PC-3 (cell line): Measurements from ENCODE around the gene AP3S2.

Experiments
- EZH2 ChIP-seq: fragments of 300-600 bp; sonication (generic); IDR thresholded peaks from one replicate; pipeline ENCODE4 v1.6.1; 2017; ENCODE audit warnings: antibody characterized with exemption, mild to moderate bottlenecking, low read length; ENCODE audit not compliant: unreplicated experiment
- EZH2phosphoT487 ChIP-seq: fragments of 300-600 bp; sonication (generic); IDR thresholded peaks from 2 replicates; pipeline ENCODE4 v1.6.1; 2018; ENCODE audit warnings: mild to moderate bottlenecking, antibody characterized with exemption, low read length, borderline replicate concordance
- TF ChIP-seq, protein P1 (sequence below): fragments of 300-600 bp; sonication (generic); conservative IDR thresholded peaks from 2 replicates; pipeline ENCODE4 v1.5.1; 2017; ENCODE audit warnings: antibody characterized with exemption, low read depth, mild to moderate bottlenecking, low read length

GRCh38 chr15:89794627-89795241 lies 99.1 kb downstream of the AP3S2 start:
- TF ChIP-seq, protein P1, sequence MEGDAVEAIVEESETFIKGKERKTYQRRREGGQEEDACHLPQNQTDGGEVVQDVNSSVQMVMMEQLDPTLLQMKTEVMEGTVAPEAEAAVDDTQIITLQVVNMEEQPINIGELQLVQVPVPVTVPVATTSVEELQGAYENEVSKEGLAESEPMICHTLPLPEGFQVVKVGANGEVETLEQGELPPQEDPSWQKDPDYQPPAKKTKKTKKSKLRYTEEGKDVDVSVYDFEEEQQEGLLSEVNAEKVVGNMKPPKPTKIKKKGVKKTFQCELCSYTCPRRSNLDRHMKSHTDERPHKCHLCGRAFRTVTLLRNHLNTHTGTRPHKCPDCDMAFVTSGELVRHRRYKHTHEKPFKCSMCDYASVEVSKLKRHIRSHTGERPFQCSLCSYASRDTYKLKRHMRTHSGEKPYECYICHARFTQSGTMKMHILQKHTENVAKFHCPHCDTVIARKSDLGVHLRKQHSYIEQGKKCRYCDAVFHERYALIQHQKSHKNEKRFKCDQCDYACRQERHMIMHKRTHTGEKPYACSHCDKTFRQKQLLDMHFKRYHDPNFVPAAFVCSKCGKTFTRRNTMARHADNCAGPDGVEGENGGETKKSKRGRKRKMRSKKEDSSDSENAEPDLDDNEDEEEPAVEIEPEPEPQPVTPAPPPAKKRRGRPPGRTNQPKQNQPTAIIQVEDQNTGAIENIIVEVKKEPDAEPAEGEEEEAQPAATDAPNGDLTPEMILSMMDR, result no peak
- TF ChIP-seq EZH2 (no peak), EZH2phosphoT487 (no peak)
